OCI-LY1 (cell line): Measurements from ENCODE around the gene FKRP.

ENCODE experiments used
- H2AFZ ChIP-seq: fragments of 200-600 bp; sonication (generic), shearing (Covaris generic); 2 replicates; pipeline ENCODE4 v1.6.0; 2014; ENCODE audit warnings: antibody characterized with exemption, mild to moderate bottlenecking, low read length
- H3F3A ChIP-seq: fragments of 200-600 bp; sonication (generic), shearing (Covaris generic); 2 replicates; pipeline ENCODE4 v1.6.0; 2014; ENCODE audit warnings: mild to moderate bottlenecking, antibody characterized with exemption, low read length, moderate library complexity; ENCODE audit not compliant: insufficient read depth
- H3K27ac ChIP-seq: fragments of 200-600 bp; sonication (generic); 2 replicates; pipeline ENCODE4 v1.5.1; 2014; ENCODE audit warnings: low read length, mixed run types, mild to moderate bottlenecking, low read depth; ENCODE audit not compliant: poor library complexity, severe bottlenecking
- H3K27me3 ChIP-seq: fragments of 200-600 bp; sonication (generic); 2 replicates; pipeline ENCODE4 v1.6.0; 2014; ENCODE audit warnings: antibody characterized with exemption, mild to moderate bottlenecking, low read length, moderate library complexity; ENCODE audit not compliant: insufficient read depth
- H3K36me3 ChIP-seq: fragments of 200-600 bp; sonication (generic); 2 replicates; pipeline ENCODE4 v1.6.1; 2014; ENCODE audit warnings: mild to moderate bottlenecking, antibody characterized with exemption, low read length, moderate library complexity, mixed read lengths; ENCODE audit not compliant: insufficient read depth
- H3K4me1 ChIP-seq: fragments of 200-600 bp; sonication (generic); 2 replicates; pipeline ENCODE4 v1.5.1; 2014; ENCODE audit warnings: mild to moderate bottlenecking, low read length, moderate library complexity; ENCODE audit not compliant: insufficient read depth, severe bottlenecking
- H3K4me2 ChIP-seq: fragments of 200-600 bp; sonication (generic), shearing (Covaris generic); 2 replicates; pipeline ENCODE4 v1.6.1; 2014; ENCODE audit warnings: low read length
- H3K4me3 ChIP-seq: fragments of 200-600 bp; sonication (generic); 2 replicates; pipeline ENCODE4 v1.5.1; 2014; ENCODE audit warnings: low read length, low read depth, mild to moderate bottlenecking, mixed read lengths; ENCODE audit not compliant: poor library complexity, severe bottlenecking
- H3K79me2 ChIP-seq: fragments of 200-600 bp; shearing (Covaris generic); 2 replicates; pipeline ENCODE4 v1.6.1; 2016; ENCODE audit warnings: mixed run types, low read length, mixed read lengths; ENCODE audit not compliant: insufficient read depth
- H3K9ac ChIP-seq: fragments of 200-600 bp; sonication (generic), shearing (Covaris generic); 2 replicates; pipeline ENCODE4 v1.6.1; 2014; ENCODE audit warnings: mild to moderate bottlenecking, low read length, mixed read lengths
- H3K9me2 ChIP-seq: fragments of 200-600 bp; sonication (generic), shearing (Covaris generic); 2 replicates; pipeline ENCODE4 v1.6.1; 2014; ENCODE audit warnings: low read depth, mild to moderate bottlenecking, low read length, mixed read lengths
- H3K9me3 ChIP-seq: fragments of 200-600 bp; shearing (Covaris generic); 2 replicates; pipeline ENCODE4 v1.6.1; 2014; ENCODE audit warnings: low read length, mixed read lengths
- H4K20me1 ChIP-seq: fragments of 200-600 bp; sonication (generic), shearing (Covaris generic); 2 replicates; pipeline ENCODE4 v1.6.0; 2016; ENCODE audit warnings: mild to moderate bottlenecking, low read length; ENCODE audit not compliant: insufficient read depth
- EZH2 ChIP-seq: fragments of 200-600 bp; sonication (generic), shearing (Covaris generic); IDR thresholded peaks from 2 replicates; pipeline ENCODE4 v1.8.0; 2017; ENCODE audit warnings: borderline replicate concordance, mixed run types, mild to moderate bottlenecking, antibody characterized with exemption, low read length, moderate library complexity, mixed read lengths
- TF ChIP-seq, protein P1 (sequence below): fragments of 200-600 bp; sonication (generic), shearing (Covaris generic); IDR thresholded peaks from 2 replicates; pipeline ENCODE4 v1.5.1; 2017; ENCODE audit warnings: mild to moderate bottlenecking, antibody characterized with exemption, low read length, moderate library complexity, mixed read lengths

Gene FKRP

DNA sequence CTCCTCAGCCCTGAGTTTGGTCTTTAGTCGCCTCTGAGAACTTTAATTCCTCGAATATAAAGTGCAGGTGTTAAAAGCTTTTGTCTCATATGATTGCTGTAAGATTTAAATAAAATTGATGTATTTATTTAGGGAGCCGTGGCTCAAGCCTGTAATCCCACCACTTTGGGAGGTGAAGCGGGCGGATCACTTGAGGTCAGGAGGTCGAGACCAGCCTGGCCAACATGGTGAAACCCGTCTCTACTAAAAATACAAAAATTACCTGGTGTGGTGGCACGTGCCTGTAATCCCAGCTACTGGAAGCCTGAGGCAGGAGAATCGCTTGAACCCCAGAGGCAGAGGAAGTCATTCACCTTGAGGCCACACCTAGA, 43.1 kb downstream of the FKRP start:
- peaks cover 42% of the 10 kb centered on the region for H3K79me2 ChIP-seq
- no peaks in the 10 kb centered on the region for H3K9me3 ChIP-seq
- peaks cover 25% of the 10 kb centered on the region for H3K4me1 ChIP-seq
- no peaks in the 10 kb centered on the region for H3K9me2 ChIP-seq
- H3F3A ChIP-seq: peaks cover 6% of the 10 kb centered on the region; the same call in 1 of the 2 replicates
- peak overlapping the region; percentile 44 for H3K4me2 ChIP-seq
- no peaks in the 10 kb centered on the region; the same call in 1 of the 2 replicates for H3K27me3 ChIP-seq
- H3K36me3 ChIP-seq: peaks cover 19% of the 10 kb centered on the region; the same call in 1 of the 2 replicates
- TF ChIP-seq, protein P1, sequence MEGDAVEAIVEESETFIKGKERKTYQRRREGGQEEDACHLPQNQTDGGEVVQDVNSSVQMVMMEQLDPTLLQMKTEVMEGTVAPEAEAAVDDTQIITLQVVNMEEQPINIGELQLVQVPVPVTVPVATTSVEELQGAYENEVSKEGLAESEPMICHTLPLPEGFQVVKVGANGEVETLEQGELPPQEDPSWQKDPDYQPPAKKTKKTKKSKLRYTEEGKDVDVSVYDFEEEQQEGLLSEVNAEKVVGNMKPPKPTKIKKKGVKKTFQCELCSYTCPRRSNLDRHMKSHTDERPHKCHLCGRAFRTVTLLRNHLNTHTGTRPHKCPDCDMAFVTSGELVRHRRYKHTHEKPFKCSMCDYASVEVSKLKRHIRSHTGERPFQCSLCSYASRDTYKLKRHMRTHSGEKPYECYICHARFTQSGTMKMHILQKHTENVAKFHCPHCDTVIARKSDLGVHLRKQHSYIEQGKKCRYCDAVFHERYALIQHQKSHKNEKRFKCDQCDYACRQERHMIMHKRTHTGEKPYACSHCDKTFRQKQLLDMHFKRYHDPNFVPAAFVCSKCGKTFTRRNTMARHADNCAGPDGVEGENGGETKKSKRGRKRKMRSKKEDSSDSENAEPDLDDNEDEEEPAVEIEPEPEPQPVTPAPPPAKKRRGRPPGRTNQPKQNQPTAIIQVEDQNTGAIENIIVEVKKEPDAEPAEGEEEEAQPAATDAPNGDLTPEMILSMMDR: no peak
- TF ChIP-seq EZH2: no peak
- no peaks in the 10 kb centered on the region for H4K20me1 ChIP-seq
- H3K9ac ChIP-seq: no peak overlapping the region
- H3K27ac ChIP-seq: no peak overlapping the region
- no peak overlapping the region for H3K4me3 ChIP-seq
- no peak overlapping the region for H2AFZ ChIP-seq

- Histone ChIP-seq H3K27ac (no peak overlapping the region), H3K9me3 (no peaks in the 10 kb centered on the region), H3K36me3 (peaks cover 15% of the 10 kb centered on the region; the same call in 1 of the 2 replicates), H4K20me1 (no peaks in the 10 kb centered on the region), H3K9me2 (no peaks in the 10 kb centered on the region), H3K79me2 (peaks cover 38% of the 10 kb centered on the region), H3K4me2 (no peak overlapping the region), H3K4me3 (no peak overlapping the region), H2AFZ (no peak overlapping the region), H3K9ac (no peak overlapping the region), H3F3A (peaks cover 6% of the 10 kb centered on the region; the same call in 1 of the 2 replicates), H3K4me1 (peaks cover 21% of the 10 kb centered on the region), H3K27me3 (no peaks in the 10 kb centered on the region; the same call in 1 of the 2 replicates)
- TF ChIP-seq, protein P1: no peak
- TF ChIP-seq EZH2: no peak
Observed at GRCh38 chr19:46789371-46789770, 43.5 kb downstream of the FKRP start.

GRCh38 chr19:46791944-46792343, 46.1 kb downstream of the FKRP start:
- TF ChIP-seq EZH2: no peak
- TF ChIP-seq, protein P1: no peak
- H2AFZ ChIP-seq: no peak overlapping the region

More at GRCh38 chr19:46791944-46792343, 46.1 kb downstream of the FKRP start:
- no peaks in the 10 kb centered on the region for H3K36me3 ChIP-seq
- peaks cover 8% of the 10 kb centered on the region; the same call in 1 of the 2 replicates for H3K27me3 ChIP-seq
- H3K79me2 ChIP-seq: peaks cover 13% of the 10 kb centered on the region
- no peak overlapping the region for H3K4me3 ChIP-seq
- H3K27ac ChIP-seq: no peak overlapping the region
- H3K4me1 ChIP-seq: no peaks in the 10 kb centered on the region
- H3F3A ChIP-seq: no peaks in the 10 kb centered on the region
- no peaks in the 10 kb centered on the region for H3K9me2 ChIP-seq
- H4K20me1 ChIP-seq: no peaks in the 10 kb centered on the region
- H3K9ac ChIP-seq: no peak overlapping the region
- no peak overlapping the region for H3K4me2 ChIP-seq
- no peaks in the 10 kb centered on the region for H3K9me3 ChIP-seq
